HG02973 (cell line): ENCODE data around the gene FAF2.
"Not testable (repeated sequence)": the region's sequence is repeated elsewhere in the genome, so short reads cannot be mapped to it uniquely, and the experiment has no call there.

Experiments
- ATAC-seq: cut with Tn5 transposase; IDR thresholded peaks from one replicate; pipeline ENCODE4 v1.9.1; 2021; ENCODE audit warnings: moderate library complexity; ENCODE audit not compliant: unreplicated experiment

Gene FAF2

DNA sequence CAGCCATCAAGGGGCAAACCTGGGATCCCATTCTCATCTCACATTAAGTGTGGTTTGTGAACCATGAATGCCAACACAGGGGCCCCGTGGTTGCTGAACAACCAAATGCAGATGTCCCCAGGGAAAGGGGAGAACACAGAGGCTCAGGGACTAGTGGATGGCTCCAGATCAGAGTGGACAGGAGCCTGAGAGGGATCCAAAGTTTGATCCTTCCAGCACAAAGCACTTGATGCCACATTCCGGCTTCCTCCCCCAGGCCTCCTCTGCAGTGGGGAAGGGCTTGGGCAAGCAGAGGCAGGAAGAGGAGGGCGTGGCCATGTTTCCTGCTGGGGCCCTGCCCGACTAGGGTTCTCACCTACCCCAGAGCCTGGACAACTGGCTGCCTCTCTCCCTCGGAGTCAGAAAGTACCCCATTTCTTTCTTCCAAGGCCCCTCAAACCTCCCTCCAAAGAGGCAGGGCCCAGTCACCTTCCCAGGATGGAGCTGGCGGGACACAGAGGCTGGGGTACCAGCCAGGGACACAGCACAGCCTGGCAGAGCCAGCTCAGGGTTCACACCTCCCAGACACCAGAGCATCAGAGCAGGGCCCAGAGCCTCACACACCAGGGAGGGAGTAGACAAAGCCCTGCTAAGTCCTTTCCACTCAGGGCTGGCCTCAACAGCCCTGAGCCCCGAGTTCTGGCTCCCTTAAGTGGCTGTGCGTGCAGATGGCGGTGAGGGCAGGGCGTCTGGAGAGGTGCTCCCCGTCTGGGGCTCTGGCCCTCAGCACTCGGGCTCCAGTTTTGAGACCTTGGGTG lies 93.4 kb downstream of the FAF2 start:
- ATAC-seq, result no peak

- no peak for ATAC-seq
Measured at GRCh38 chr5:176542135-176542595, 94.0 kb downstream of the FAF2 start.

DNA sequence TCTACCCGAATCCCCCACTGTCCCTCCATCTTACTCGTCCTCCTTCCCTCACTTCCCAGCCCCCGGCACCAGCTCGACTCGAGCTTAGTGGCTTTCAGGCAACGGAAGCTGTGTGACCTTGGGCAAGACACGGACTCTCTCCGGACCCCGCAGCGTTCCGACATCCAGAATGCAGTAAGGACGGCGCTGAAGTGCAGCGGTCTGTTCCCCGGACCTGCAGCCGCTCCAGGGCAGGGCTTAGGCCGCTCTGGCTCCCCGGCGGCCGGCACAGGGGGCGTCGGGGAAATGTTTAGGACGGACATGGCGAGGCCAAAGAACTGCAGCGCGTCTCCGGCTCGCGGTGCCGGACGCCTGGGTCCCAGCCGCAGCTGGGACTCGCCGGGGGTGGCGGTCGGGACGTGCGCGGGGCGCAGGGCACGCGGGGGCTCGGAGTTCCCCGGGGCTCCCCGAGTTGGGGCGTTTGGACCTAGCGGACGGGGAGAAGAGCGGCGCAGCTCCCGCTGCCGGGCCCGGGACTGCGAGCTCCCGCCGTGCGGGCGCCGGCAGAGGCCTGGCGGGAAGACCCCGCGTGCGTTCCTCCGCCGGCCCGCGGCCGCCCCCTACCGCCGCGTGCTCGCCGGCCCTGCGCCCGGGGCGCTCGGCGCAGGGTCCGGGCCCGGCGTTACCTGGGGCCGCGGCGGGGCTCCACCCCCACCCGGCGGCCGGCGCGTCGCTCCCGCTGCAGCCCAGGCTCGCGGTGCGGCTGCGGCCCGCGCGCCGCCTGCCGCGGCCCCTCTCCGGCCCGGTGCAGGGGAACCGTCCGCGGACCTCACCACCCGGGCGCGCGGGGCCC lies 94.6 kb downstream of the FAF2 start:
- peak; percentile 33 for ATAC-seq

- peak; percentile 51 for ATAC-seq
Measured at GRCh38 chr5:176543428-176544182, 95.4 kb downstream of the FAF2 start.

- no peak for ATAC-seq
Measured at GRCh38 chr5:176545388-176545736, 97.2 kb downstream of the FAF2 start.

DNA sequence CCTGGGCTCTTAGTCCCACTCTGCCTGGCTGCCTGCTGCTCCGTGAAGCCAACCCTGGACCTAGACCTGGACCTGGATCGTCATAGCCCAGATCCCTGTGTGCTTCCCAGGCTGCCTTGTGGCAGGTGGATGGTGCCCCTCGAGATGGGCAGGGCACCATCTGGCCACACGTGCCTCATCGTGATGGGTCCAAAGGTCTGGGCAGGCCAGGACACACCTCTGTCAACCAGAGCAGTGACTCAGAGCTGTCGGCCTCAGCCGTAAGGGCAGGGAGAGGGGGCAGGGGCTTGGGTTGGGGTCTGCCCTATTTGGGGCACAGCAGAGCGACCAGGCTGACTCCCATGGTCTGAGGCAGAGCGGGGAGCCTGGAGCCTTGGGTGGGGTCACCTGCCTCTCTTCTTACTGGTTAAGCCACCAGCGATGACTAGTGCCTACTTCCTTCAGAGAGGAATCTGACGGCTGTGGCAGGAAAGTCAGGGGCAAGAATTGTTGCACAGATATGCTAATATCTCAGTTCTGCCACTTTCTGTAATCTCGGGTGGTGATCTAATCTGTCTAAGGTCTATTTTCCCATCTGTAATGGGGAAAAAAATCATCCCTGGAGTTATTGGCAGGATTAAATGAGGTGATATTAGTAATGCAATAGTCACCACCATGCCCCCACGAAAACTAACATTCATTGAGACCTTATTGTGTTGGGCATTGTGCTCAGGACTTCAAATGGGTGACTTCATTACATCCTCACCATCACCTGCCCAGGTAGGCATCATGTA lies 97.7 kb downstream of the FAF2 start:
- ATAC-seq, result no peak

- no peak for ATAC-seq
Measured at GRCh38 chr5:176547802-176548201, 99.6 kb downstream of the FAF2 start.

DNA sequence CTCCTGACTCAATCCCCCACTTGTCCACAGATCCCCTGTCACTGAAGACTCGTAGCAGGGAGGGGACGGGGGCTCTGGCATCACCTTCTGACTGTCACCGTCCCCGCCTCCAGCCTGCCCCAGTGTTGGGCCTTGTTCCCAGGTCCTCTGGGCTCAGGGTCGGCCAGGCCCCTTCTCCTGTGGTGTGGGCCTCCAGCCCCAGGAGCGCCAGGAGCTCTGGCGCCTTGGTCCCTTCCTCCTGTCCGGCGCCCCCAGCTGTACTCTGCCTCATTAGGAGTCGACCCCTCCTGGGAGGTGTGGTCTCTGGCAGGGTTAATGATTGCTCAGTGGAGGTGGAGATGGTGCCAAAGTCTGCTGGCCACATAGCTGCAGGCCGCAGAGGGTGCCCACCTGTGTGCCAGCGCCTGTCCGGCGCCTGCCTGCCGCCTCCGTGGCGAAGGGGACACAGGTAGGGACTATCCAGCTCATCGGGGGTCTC lies 100.8 kb downstream of the FAF2 start, which contains the start of gene CDHR2:
Gene CDHR2 (plus strand): TSS at position 376 of the 478 bp plus-strand sequence. CDS start 16,011 bp downstream, outside the sequence.
- ATAC-seq, result no peak

DNA sequence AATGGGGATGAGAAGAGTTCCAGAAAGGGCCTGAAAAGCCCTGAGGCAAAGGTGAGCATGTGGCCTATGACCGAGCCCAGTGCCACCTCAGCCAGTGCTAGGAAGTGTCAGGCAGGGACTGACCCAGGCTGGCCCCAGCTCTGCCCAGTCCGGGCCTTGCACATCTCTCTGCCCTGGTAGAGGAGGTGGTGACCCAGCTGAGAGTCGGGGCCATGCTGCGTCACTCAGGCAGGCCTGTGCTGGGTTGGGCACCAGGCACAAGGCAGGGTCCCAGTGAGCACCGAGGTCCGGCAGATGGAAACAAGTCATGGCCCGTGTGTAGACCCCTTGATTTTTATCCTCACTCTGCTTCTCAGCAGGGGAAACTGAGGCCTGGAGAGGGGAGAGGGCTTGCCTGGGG lies 101.7 kb downstream of the FAF2 start:
- ATAC-seq, result no peak

- ATAC-seq, result no peak
Measured at GRCh38 chr5:176550275-176550831, 102.2 kb downstream of the FAF2 start.

DNA sequence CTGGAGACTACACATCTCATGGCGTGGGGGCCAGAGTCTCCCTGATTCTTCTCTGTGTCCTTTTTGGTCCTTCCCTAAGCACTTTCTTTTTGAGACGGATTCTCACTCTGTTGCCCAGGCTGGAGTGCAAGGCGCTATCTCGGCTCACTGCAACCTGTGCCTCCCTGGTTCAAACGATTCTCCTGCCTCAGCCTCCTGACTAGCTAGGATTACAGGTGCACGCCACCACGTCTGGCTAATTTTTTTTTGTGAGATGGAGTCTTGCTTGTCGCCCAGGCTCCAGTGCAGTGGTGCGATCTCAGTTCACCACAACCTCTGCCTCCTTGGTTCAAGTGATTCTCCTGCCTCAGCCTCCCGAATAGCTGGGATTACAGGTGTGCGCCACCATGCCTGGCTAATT lies 102.8 kb downstream of the FAF2 start:
- not testable (repeated sequence) for ATAC-seq

- no peak for ATAC-seq
Measured at GRCh38 chr5:176552332-176552869, 104.2 kb downstream of the FAF2 start.

GRCh38 chr5:176553260-176554085 lies 105.3 kb downstream of the FAF2 start:
- ATAC-seq, result no peak

GRCh38 chr5:176557846-176558245 lies 109.7 kb downstream of the FAF2 start:
- no peak for ATAC-seq
